ENCODE measurements around the gene WASHC3.

Gene WASHC3

DNA sequence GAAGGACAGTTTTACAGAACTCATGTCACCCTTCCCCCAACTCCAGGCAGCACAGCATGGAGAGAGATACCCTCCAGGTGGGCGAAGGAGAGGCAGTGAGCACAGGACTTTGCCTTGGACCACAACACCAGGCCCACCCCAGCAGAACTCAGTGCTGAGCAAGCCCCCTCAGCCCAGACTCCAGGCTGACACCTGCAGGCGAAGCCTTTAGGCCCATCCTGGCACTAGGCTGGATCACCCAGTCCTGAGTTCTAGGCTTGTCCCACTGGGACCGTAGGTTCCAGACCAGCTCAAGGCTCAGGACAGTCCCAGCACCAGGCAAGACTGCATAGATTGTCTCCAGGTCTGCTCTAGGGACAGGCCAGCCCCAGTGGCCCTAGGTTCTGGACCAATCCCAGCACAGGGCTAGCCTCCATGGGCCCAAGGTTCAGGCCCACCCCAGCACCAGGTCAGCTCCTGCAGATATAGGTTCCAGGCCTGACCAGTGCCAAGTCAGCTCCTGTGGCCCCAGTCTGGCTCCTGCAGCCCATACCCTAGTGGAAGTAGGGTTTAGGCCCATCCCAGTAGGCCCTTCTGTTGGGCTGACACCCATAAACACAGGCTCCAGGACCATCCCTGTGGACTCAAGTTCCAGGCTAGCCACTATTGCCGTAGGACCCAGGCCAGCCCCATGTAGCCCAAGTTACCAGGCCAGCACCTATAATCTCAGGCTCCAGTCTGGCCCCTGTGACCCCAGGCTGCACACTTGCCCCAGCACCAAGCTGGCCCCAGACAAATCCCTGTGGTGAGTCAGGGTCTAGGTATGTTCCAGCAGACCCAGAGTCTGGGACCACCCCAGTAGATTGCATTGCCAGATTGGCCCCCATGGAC lies 9.4 kb downstream of the WASHC3 start:
- TF ChIP-seq, protein P1, sequence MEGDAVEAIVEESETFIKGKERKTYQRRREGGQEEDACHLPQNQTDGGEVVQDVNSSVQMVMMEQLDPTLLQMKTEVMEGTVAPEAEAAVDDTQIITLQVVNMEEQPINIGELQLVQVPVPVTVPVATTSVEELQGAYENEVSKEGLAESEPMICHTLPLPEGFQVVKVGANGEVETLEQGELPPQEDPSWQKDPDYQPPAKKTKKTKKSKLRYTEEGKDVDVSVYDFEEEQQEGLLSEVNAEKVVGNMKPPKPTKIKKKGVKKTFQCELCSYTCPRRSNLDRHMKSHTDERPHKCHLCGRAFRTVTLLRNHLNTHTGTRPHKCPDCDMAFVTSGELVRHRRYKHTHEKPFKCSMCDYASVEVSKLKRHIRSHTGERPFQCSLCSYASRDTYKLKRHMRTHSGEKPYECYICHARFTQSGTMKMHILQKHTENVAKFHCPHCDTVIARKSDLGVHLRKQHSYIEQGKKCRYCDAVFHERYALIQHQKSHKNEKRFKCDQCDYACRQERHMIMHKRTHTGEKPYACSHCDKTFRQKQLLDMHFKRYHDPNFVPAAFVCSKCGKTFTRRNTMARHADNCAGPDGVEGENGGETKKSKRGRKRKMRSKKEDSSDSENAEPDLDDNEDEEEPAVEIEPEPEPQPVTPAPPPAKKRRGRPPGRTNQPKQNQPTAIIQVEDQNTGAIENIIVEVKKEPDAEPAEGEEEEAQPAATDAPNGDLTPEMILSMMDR (conservative IDR thresholded peaks at IDR 0.05; ENCODE audit: low read depth) = no peak
- DNase-seq (ENCODE audit: low spot score) = no peak
- ChIA-PET CTCF (interaction anchor here (0.6 kb wide), 1 partner anchor 20 kb away, joined by 3 read pairs; no protein-coding TSS in a partner anchor), POLR2A (ENCODE audit: low non-redundant PET) (no interaction called here)
- H3K27ac ChIP-seq = no peak overlapping the region

DNA sequence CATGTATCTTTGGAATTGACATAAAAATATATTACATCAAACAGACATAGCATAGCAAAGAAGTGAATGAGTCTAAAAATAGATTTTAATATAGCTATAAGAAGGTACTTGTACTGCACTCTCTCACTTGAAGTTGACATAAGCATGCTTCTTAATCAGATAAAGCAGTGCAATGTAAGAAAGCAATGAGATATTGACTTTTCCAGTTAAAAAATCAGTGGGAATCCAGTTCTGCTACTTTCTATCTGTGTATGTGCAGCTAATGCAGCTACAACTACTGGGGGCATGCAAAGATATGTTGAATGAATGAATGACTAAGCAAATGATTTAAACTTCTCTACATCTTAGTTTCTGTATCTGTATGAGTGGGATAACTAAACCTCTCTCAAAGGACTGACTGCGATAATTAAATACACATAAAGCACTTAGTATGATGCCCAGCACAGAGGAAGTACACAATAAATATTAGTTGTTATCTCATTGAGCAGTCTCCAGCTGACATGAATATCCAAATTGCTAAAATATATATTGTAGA lies 10.3 kb downstream of the WASHC3 start:
- ChIA-PET CTCF (no interaction called here), POLR2A (ENCODE audit: low non-redundant PET) (no interaction called here)
- no peak overlapping the region for H3K27ac ChIP-seq
- TF ChIP-seq, protein P1 (conservative IDR thresholded peaks at IDR 0.05; ENCODE audit: low read depth) = no peak
- no peak for DNase-seq (ENCODE audit: low spot score)

DNA sequence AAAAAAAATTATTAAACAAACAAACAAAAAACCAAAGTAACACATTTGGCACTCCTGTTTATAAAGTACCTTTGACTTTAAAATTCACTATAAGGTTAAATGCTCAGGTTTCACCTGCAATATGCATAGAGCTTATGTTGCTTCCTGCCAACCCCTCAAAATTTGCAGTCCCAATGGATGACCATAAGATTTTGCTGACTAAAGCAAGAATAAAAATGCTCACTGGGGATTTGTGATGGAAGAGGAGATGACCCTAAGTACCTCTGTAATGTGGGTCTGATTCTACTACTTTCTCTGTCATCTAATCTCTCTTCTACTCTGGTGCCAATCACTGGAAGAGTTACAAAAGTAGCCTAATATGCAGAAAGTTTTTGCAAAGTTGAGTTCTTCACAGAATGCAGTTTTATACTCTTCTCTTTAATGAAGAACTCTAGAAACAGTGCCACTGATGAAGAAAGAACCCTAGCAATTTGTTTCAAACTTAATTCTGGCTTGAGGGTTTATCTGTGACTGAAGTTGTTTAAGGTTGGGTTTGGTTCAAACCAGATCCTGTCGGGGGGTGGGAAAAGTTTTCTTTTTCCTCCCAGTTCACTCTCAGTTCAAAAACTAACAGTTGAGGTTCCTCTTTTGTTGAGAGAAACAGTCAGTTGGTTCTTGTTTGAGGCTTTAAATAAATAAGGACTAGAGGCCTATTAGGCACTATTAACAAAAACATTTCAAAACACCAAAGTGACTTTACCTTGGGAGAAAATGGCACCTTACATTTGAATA lies 10.9 kb downstream of the WASHC3 start:
- no peak overlapping the region for H3K27ac ChIP-seq
- CTCF ChIA-PET = no interaction called here
- DNase-seq (ENCODE audit: low spot score) = no peak
- POLR2A ChIA-PET (ENCODE audit: low non-redundant PET) = no interaction called here
- TF ChIP-seq, protein P1 (conservative IDR thresholded peaks at IDR 0.05; ENCODE audit: low read depth) = no peak

DNA sequence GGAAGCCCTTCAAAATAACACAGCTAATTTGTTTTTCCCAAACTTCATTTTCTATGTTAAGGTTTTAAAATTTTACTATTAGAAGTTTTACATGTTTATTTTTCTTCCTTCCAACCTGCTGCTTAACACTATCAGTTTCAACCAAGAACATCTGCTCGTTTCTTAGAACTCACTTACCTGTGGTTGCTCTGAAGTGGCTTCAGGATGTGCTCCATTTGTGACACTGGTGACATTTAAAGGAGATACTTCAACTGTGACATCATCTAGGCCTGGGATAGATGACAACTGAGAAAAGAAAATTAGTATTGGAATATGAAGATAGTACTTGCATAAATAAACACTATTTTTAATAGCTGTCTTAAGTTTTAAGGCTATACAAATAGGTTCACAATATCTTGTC lies 17.9 kb downstream of the WASHC3 start:
- ChIA-PET CTCF (interaction anchor here (1.3 kb wide), 1 partner anchor 270 kb away, joined by 3 read pairs; no protein-coding TSS in a partner anchor), POLR2A (ENCODE audit: low non-redundant PET) (no interaction called here)
- DNase-seq (ENCODE audit: low spot score) = no peak
- no peak overlapping the region for H3K27ac ChIP-seq
- TF ChIP-seq, protein P1 (conservative IDR thresholded peaks at IDR 0.05; ENCODE audit: low read depth) = no peak

DNA sequence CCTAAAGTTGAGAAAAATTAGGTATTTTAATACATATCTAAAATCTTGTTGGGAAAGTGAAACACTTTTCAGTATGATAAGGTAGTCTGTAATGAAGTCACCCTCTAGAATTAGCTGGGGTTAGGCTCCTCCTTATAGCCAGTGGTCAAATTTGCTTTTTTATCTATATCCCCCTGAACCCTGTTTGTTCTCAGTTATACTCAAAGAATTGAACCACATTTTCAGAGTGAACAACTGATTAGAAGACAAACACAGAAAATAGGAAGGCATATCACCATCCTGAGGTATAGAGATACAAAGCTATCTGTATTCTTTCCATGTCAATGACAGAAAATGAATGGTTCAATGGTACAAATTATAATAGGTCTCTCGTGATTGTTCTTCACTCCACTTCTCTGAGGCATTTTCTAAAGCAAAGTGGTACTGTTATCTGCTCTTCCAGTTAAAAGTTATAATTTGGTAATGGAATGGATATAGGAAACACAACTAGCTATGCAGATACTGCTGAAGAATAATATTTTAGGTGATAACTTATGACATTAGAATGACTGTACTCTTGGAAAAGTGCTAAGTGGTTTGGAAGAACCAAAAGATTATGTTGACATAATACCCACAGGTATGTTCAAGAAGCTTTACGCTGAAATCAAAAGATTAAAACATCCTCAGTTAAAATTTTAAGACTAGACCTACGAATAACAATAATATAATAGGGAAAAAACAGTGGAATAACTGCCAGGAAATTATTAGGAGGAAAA lies 27.6 kb downstream of the WASHC3 start:
- CTCF ChIA-PET = interaction anchor here (0.7 kb wide), 1 partner anchor 136 kb away, joined by 3 read pairs; no protein-coding TSS in a partner anchor
- no peak for DNase-seq (ENCODE audit: low spot score)
- TF ChIP-seq, protein P1 (conservative IDR thresholded peaks at IDR 0.05; ENCODE audit: low read depth) = no peak
- POLR2A ChIA-PET (ENCODE audit: low non-redundant PET) = no interaction called here
- no peak overlapping the region for H3K27ac ChIP-seq

DNA sequence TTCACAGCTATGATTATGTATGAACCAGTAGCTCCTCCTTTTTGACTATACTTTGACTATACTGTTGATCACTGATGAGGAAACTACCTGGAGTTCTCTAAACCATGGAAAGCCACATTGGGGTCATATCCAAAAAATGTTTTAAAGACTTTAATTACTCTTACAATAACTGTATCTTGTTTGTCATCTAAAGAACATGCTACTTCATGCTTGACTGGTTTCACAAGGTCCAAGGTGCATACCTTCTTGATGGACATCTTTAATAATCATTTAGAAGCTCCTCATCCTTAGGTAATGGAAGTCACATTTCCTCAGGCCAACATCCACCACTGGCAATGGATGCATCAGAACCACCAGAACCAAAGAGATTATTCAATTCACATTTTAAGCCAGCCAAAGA lies 29.9 kb downstream of the WASHC3 start:
- no peak overlapping the region for H3K27ac ChIP-seq
- CTCF ChIA-PET = interaction anchor here (0.6 to 0.7 kb wide), 2 partner anchors 10 to 854 kb away, joined by 3 to 4 read pairs; no protein-coding TSS in a partner anchor
- TF ChIP-seq, protein P1 (conservative IDR thresholded peaks at IDR 0.05; ENCODE audit: low read depth) = no peak
- POLR2A ChIA-PET (ENCODE audit: low non-redundant PET) = no interaction called here
- DNase-seq (ENCODE audit: low spot score) = no peak

All from RWPE1 (cell line).